Astrocyte (in vitro differentiated cells and primary cell): ENCODE results near the gene ARIH1. TPM values are rescaled to one million over a fixed set of nuclear protein-coding genes. Genes with fewer than 3 reads are reported as not detected.

ENCODE experiments used
- DNase-seq: peaks from one replicate; pipeline ENCODE4 v3.0.0-alpha.2; 2010; ENCODE audit warnings: low read depth
- FAIRE-seq: peaks from 2 replicates; lab custom pipeline; 2011; peaks lifted over from hg19 to GRCh38; lab: Jason Lieb, UNC
- H2AFZ ChIP-seq: 2 replicates; pipeline ENCODE4 v1.6.0; 2012; ENCODE audit warnings: low read depth, low read length, inconsistent platforms
- H3K27ac ChIP-seq: 2 replicates; pipeline ENCODE4 v1.5.1; 2011; ENCODE audit warnings: low read depth, low read length, inconsistent platforms
- H3K27me3 ChIP-seq: 2 replicates; pipeline ENCODE4 v1.6.0; 2011; ENCODE audit warnings: low read length, inconsistent platforms; ENCODE audit not compliant: insufficient read depth
- H3K36me3 ChIP-seq: 2 replicates; pipeline ENCODE4 v1.5.1; 2011; ENCODE audit warnings: low read length, inconsistent platforms; ENCODE audit not compliant: insufficient read depth
- H3K4me1 ChIP-seq: 2 replicates; pipeline ENCODE4 v1.5.1; 2011; ENCODE audit warnings: low read length, inconsistent platforms; ENCODE audit not compliant: insufficient read depth
- H3K4me2 ChIP-seq: 2 replicates; pipeline ENCODE4 v1.6.0; 2012; ENCODE audit warnings: low read length, inconsistent platforms
- H3K4me3 ChIP-seq: 2 replicates; pipeline ENCODE4 v1.5.1; 2011; ENCODE audit warnings: low read depth, mild to moderate bottlenecking, low read length, inconsistent platforms; ENCODE audit not compliant: insufficient read depth
- H3K79me2 ChIP-seq: 2 replicates; pipeline ENCODE4 v1.6.0; 2012; ENCODE audit warnings: mild to moderate bottlenecking, low read length, inconsistent platforms; ENCODE audit not compliant: insufficient read depth
- H3K9ac ChIP-seq: 2 replicates; pipeline ENCODE4 v1.6.0; 2012; ENCODE audit warnings: mild to moderate bottlenecking, low read length, inconsistent platforms
- H3K9me3 ChIP-seq: 2 replicates; pipeline ENCODE4 v1.5.1; 2012; ENCODE audit warnings: low read depth, mild to moderate bottlenecking, low read length, inconsistent platforms; ENCODE audit not compliant: insufficient read depth
- H4K20me1 ChIP-seq: 2 replicates; pipeline ENCODE4 v1.6.0; 2012; ENCODE audit warnings: low read length, inconsistent platforms; ENCODE audit not compliant: insufficient read depth
- H3K27ac Mint-ChIP-seq: one replicate; pipeline ENCODE4 v1.8.0; 2021; ENCODE audit warnings: mild to moderate bottlenecking, mixed read lengths; ENCODE audit not compliant: unreplicated experiment
- H3K27me3 Mint-ChIP-seq: one replicate; pipeline ENCODE4 v1.8.0; 2021; ENCODE audit warnings: low read depth, mixed read lengths; ENCODE audit not compliant: unreplicated experiment
- H3K36me3 Mint-ChIP-seq: one replicate; pipeline ENCODE4 v1.8.0; 2021; ENCODE audit warnings: low read depth, mixed read lengths; ENCODE audit not compliant: unreplicated experiment
- H3K4me1 Mint-ChIP-seq: one replicate; pipeline ENCODE4 v1.8.0; 2021; ENCODE audit warnings: low read depth, mixed read lengths; ENCODE audit not compliant: unreplicated experiment
- H3K4me3 Mint-ChIP-seq: one replicate; pipeline ENCODE4 v1.8.0; 2021; ENCODE audit warnings: mild to moderate bottlenecking, moderate library complexity, mixed read lengths; ENCODE audit not compliant: unreplicated experiment
- H3K9me3 Mint-ChIP-seq: one replicate; pipeline ENCODE4 v1.8.0; 2021; ENCODE audit warnings: mild to moderate bottlenecking, mixed read lengths; ENCODE audit not compliant: unreplicated experiment
- EZH2 ChIP-seq: IDR thresholded peaks from 2 replicates; pipeline ENCODE4 v1.6.1; 2012; ENCODE audit warnings: mild to moderate bottlenecking, low read length, inconsistent platforms; ENCODE audit not compliant: insufficient read depth
- total RNA-seq: library from RNA; stranded (reverse); gene quantifications from 2 replicates; pipeline ENCODE4 v1.2.1, GENCODE V29; 2021
- TF ChIP-seq, protein P1 (sequence below): IDR thresholded peaks from 2 replicates; pipeline ENCODE4 v1.5.1; 2011; ENCODE audit warnings: low read depth, mild to moderate bottlenecking, inconsistent platforms, low read length, moderate library complexity; ENCODE audit not compliant: insufficient read depth

The ARIH1 gene
- total RNA-seq, 1 donor from 2014 or later = 212 TPM

- no peaks in the 10 kb centered on the region for H3K4me1 Mint-ChIP-seq
- no peaks in the 10 kb centered on the region for H3K9me3 Mint-ChIP-seq
- H4K20me1 ChIP-seq = no peaks in the 10 kb centered on the region
- no peaks in the 10 kb centered on the region for H3K27me3 ChIP-seq
- H3K36me3 Mint-ChIP-seq = no peaks in the 10 kb centered on the region
- no peak overlapping the region for H3K4me2 ChIP-seq
- no peaks in the 10 kb centered on the region for H3K79me2 ChIP-seq
- H3K27ac Mint-ChIP-seq = no peak overlapping the region
- no peak overlapping the region for H3K27ac ChIP-seq
- DNase-seq (no peak), FAIRE-seq (no peak)
- no peaks in the 10 kb centered on the region for H3K36me3 ChIP-seq
- H3K4me3 ChIP-seq = no peak overlapping the region
- no peak overlapping the region for H3K9ac ChIP-seq
- H3K9me3 ChIP-seq = no peaks in the 10 kb centered on the region
- H3K4me1 ChIP-seq = no peaks in the 10 kb centered on the region
- H3K27me3 Mint-ChIP-seq = peaks cover 2% of the 10 kb centered on the region
- no peak overlapping the region for H2AFZ ChIP-seq
- TF ChIP-seq, protein P1, sequence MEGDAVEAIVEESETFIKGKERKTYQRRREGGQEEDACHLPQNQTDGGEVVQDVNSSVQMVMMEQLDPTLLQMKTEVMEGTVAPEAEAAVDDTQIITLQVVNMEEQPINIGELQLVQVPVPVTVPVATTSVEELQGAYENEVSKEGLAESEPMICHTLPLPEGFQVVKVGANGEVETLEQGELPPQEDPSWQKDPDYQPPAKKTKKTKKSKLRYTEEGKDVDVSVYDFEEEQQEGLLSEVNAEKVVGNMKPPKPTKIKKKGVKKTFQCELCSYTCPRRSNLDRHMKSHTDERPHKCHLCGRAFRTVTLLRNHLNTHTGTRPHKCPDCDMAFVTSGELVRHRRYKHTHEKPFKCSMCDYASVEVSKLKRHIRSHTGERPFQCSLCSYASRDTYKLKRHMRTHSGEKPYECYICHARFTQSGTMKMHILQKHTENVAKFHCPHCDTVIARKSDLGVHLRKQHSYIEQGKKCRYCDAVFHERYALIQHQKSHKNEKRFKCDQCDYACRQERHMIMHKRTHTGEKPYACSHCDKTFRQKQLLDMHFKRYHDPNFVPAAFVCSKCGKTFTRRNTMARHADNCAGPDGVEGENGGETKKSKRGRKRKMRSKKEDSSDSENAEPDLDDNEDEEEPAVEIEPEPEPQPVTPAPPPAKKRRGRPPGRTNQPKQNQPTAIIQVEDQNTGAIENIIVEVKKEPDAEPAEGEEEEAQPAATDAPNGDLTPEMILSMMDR = no peak
- TF ChIP-seq EZH2 = no peak
- H3K4me3 Mint-ChIP-seq = no peak overlapping the region
Observed at GRCh38 chr15:72450805-72451204, 23.3 kb upstream of the ARIH1 start.

DNA sequence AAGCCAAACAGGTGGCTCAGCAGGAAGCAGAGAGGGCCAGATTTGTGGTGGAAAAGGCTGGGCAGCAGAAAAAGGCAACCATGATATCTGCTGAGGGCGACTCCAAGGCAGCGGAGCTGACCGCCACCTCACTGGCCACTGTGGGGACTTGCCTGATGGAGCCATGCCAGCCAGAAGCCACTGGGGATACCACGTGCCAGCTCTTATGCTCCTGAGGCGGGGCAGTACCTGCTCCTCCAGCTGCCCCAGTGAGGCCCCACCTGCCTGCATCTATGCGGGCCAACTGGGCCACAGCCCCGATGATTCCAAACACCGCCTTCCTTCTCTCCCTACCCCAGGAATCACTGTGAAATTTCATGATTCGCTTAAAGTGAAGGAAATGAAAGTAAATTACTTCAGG is 22.9 kb upstream of the ARIH1 start:
- FAIRE-seq (no peak), DNase-seq (no peak)
- peaks cover 2% of the 10 kb centered on the region for H3K27me3 Mint-ChIP-seq
- Histone ChIP-seq H2AFZ (no peak overlapping the region), H4K20me1 (no peaks in the 10 kb centered on the region), H3K4me2 (no peak overlapping the region), H3K4me3 (no peak overlapping the region), H3K79me2 (no peaks in the 10 kb centered on the region), H3K4me1 (no peaks in the 10 kb centered on the region), H3K27ac (no peak overlapping the region), H3K27me3 (no peaks in the 10 kb centered on the region), H3K9me3 (no peaks in the 10 kb centered on the region), H3K9ac (no peak overlapping the region), H3K36me3 (no peaks in the 10 kb centered on the region)
- TF ChIP-seq EZH2 = no peak
- TF ChIP-seq, protein P1 = no peak
- no peaks in the 10 kb centered on the region for H3K9me3 Mint-ChIP-seq
- no peak overlapping the region for H3K4me3 Mint-ChIP-seq
- H3K36me3 Mint-ChIP-seq = no peaks in the 10 kb centered on the region
- H3K27ac Mint-ChIP-seq = no peak overlapping the region
- no peaks in the 10 kb centered on the region for H3K4me1 Mint-ChIP-seq

- Histone ChIP-seq H2AFZ (no peak overlapping the region), H3K9ac (no peak overlapping the region), H3K36me3 (no peaks in the 10 kb centered on the region), H3K27ac (no peak overlapping the region), H3K79me2 (no peaks in the 10 kb centered on the region), H3K4me2 (no peak overlapping the region), H3K4me3 (no peak overlapping the region), H3K4me1 (no peaks in the 10 kb centered on the region), H4K20me1 (no peaks in the 10 kb centered on the region), H3K27me3 (no peaks in the 10 kb centered on the region), H3K9me3 (no peaks in the 10 kb centered on the region)
- TF ChIP-seq EZH2 = no peak
- TF ChIP-seq, protein P1 = no peak
- DNase-seq (no peak), FAIRE-seq (no peak)
- Mint-ChIP-seq H3K27ac (no peak overlapping the region), H3K27me3 (no peaks in the 10 kb centered on the region), H3K36me3 (no peaks in the 10 kb centered on the region), H3K4me3 (no peak overlapping the region), H3K4me1 (peaks cover under 1% of the 10 kb centered on the region), H3K9me3 (no peaks in the 10 kb centered on the region)
Observed at GRCh38 chr15:72456684-72457083, 17.4 kb upstream of the ARIH1 start.
